IMR-90 (cell line): ENCODE measurements around the gene NOX3. TPM values are rescaled to one million over a fixed set of nuclear protein-coding genes. Genes with fewer than 3 reads are reported as not detected.

Source experiments
- ATAC-seq: fragments of 200-7000 bp; cut with Tn5 transposase; 2 replicates; pipeline ENCODE4 v1.9.1; 2020; ENCODE audit warnings: low read depth, mild to moderate bottlenecking, moderate library complexity
- BruUV-seq: library from RNA; stranded (reverse); fragments of 400-500 nt; replicated peaks from 2 replicates; lab custom pipeline; 2021; lab: Mats Ljungman, UMichigan
- CTCF ChIA-PET: fragments of 300-600 bp; formaldehyde crosslinking; extraction: SDS; loops from one replicate; lab custom pipeline; 2021; ENCODE audit warnings: antibody characterized with exemption; lab: Yijun Ruan, JAX
- POLR2A ChIA-PET: fragments of 300-600 bp; sonication (Branson Sonifier 250); formaldehyde crosslinking; loops from one replicate; lab custom pipeline; 2022; ENCODE audit warnings: antibody characterized with exemption; ENCODE audit not compliant: unreplicated experiment; lab: Charles Lee
- DNase-seq: peaks from one replicate; pipeline ENCODE4 v3.0.0; 2013
- H2AFZ ChIP-seq: replicated peaks from 2 replicates; pipeline ENCODE3; 2013; ENCODE audit warnings: low read length, mild to moderate bottlenecking; ENCODE audit not compliant: poor library complexity
- H2AK5ac ChIP-seq: 2 replicates; pipeline ENCODE4 v1.6.1; 2013; ENCODE audit warnings: low read depth, low read length, inconsistent platforms
- H2AK9ac ChIP-seq: replicated peaks from 2 replicates; pipeline ENCODE3; 2013; ENCODE audit warnings: mild to moderate bottlenecking, low read depth, low read length, moderate library complexity; ENCODE audit not compliant: poor library complexity
- H2BK120ac ChIP-seq: 2 replicates; pipeline ENCODE4 v1.6.1; 2013; ENCODE audit warnings: low read depth, low read length, inconsistent platforms
- H2BK15ac ChIP-seq: 3 replicates; pipeline ENCODE4 v1.6.1; 2013; ENCODE audit warnings: low read depth, low read length, inconsistent platforms
- H2BK20ac ChIP-seq: 2 replicates; pipeline ENCODE4 v1.6.1; 2013; ENCODE audit warnings: low read depth, mild to moderate bottlenecking, inconsistent platforms, low read length, moderate library complexity
- H2BK5ac ChIP-seq: 2 replicates; pipeline ENCODE4 v1.6.1; 2013; ENCODE audit warnings: mild to moderate bottlenecking, low read depth, low read length, inconsistent platforms; ENCODE audit not compliant: poor library complexity, severe bottlenecking
- H3K14ac ChIP-seq: replicated peaks from 2 replicates; pipeline ENCODE4 v1.6.1; 2013; ENCODE audit warnings: low read depth, low read length, inconsistent platforms
- H3K18ac ChIP-seq: 2 replicates; pipeline ENCODE4 v1.6.1; 2013; ENCODE audit warnings: low read depth, low read length, control low read depth
- H3K23ac ChIP-seq: 2 replicates; pipeline ENCODE4 v1.6.1; 2013; ENCODE audit warnings: low read depth, low read length, inconsistent platforms
- H3K27ac ChIP-seq: 2 replicates; pipeline ENCODE4 v1.5.1; 2013; ENCODE audit warnings: mild to moderate bottlenecking, control low read depth, low read length; ENCODE audit not compliant: insufficient read depth
- H3K27me3 ChIP-seq: 2 replicates; pipeline ENCODE4 v1.6.1; 2013; ENCODE audit warnings: low read length; ENCODE audit not compliant: control insufficient read depth, insufficient read depth
- H3K36me3 ChIP-seq: 2 replicates; pipeline ENCODE4 v1.6.1; 2013; ENCODE audit warnings: low read length, mixed read lengths; ENCODE audit not compliant: control insufficient read depth, insufficient read depth
- H3K4ac ChIP-seq: 2 replicates; pipeline ENCODE4 v1.6.1; 2013; ENCODE audit warnings: low read depth, low read length, inconsistent platforms
- H3K4me1 ChIP-seq: 2 replicates; pipeline ENCODE4 v1.6.1; 2013; ENCODE audit warnings: low read length, mixed read lengths; ENCODE audit not compliant: control insufficient read depth, insufficient read depth
- H3K4me2 ChIP-seq: 2 replicates; pipeline ENCODE4 v1.6.1; 2013; ENCODE audit warnings: low read depth, mild to moderate bottlenecking, control low read depth, low read length, moderate library complexity
- H3K4me3 ChIP-seq: 2 replicates; pipeline ENCODE4 v1.5.1; 2013; ENCODE audit warnings: low read depth, mild to moderate bottlenecking, control low read depth, low read length, moderate library complexity; ENCODE audit not compliant: insufficient read depth
- H3K56ac ChIP-seq: 2 replicates; pipeline ENCODE4 v1.6.1; 2013; ENCODE audit warnings: low read length, inconsistent platforms; ENCODE audit not compliant: insufficient read depth; ENCODE audit errors: extremely low read depth
- H3K79me1 ChIP-seq, 2 experiments: 2 replicates each; pipeline ENCODE4 v1.6.1; 2013; ENCODE audit warnings: low read length in 2 of 2, inconsistent platforms in 1 of 2, low read depth in 1 of 2
- H3K9ac ChIP-seq: 2 replicates; pipeline ENCODE4 v1.6.1; 2013; ENCODE audit warnings: low read depth, low read length, control low read depth
- H3K9me1 ChIP-seq: 2 replicates; pipeline ENCODE4 v1.6.1; 2013; ENCODE audit warnings: low read length, inconsistent platforms; ENCODE audit not compliant: insufficient read depth
- H3K9me3 ChIP-seq: 2 replicates; pipeline ENCODE4 v1.6.1; 2013; ENCODE audit warnings: low read length; ENCODE audit not compliant: control insufficient read depth, insufficient read depth
- H4K20me1 ChIP-seq: 2 replicates; pipeline ENCODE4 v1.6.1; 2013; ENCODE audit warnings: low read length, inconsistent platforms; ENCODE audit not compliant: insufficient read depth
- H4K5ac ChIP-seq: 2 replicates; pipeline ENCODE4 v1.6.1; 2013; ENCODE audit warnings: mild to moderate bottlenecking, low read depth, low read length, control low read depth
- H4K8ac ChIP-seq, 2 experiments: 2 replicates each; pipeline ENCODE4 v1.6.1; 2013; ENCODE audit warnings: low read depth in 2 of 2, low read length in 2 of 2, control low read depth in 1 of 2, inconsistent platforms in 1 of 2
- H4K91ac ChIP-seq: 2 replicates; pipeline ENCODE4 v1.6.1; 2013; ENCODE audit warnings: low read depth, low read length, inconsistent platforms; ENCODE audit not compliant: insufficient read depth
- BHLHE40 ChIP-seq: fragments of 150-350 bp; IDR thresholded peaks from 2 replicates; pipeline ENCODE4 v1.6.1; 2016; ENCODE audit warnings: mild to moderate bottlenecking, low read depth, low read length
- CEBPB ChIP-seq: IDR thresholded peaks from 2 replicates; pipeline ENCODE4 v1.6.1; 2012; ENCODE audit warnings: low read depth, low read length, improper control_type of control experiment
- CHD1 ChIP-seq: IDR thresholded peaks from 2 replicates; pipeline ENCODE4 v1.6.1; 2012; ENCODE audit warnings: low read depth, low read length, improper control_type of control experiment
- FOS ChIP-seq: fragments of 150-350 bp; IDR thresholded peaks from 2 replicates; pipeline ENCODE4 v1.6.1; 2016; ENCODE audit warnings: low read depth, low read length
- MAFK ChIP-seq: IDR thresholded peaks from 2 replicates; pipeline ENCODE4 v1.6.1; 2012; ENCODE audit warnings: low read depth, low read length, improper control_type of control experiment
- MAZ ChIP-seq: IDR thresholded peaks from 2 replicates; pipeline ENCODE4 v1.6.1; 2012; ENCODE audit warnings: low read depth, mild to moderate bottlenecking, low read length, improper control_type of control experiment, moderate library complexity, borderline replicate concordance
- MXI1 ChIP-seq: IDR thresholded peaks from 2 replicates; pipeline ENCODE4 v1.6.1; 2012; ENCODE audit warnings: low read depth, mild to moderate bottlenecking, low read length, moderate library complexity, borderline replicate concordance
- NFE2L2 ChIP-seq: fragments of 150-350 bp; IDR thresholded peaks from 2 replicates; pipeline ENCODE4 v1.6.1; 2016; ENCODE audit warnings: low read depth, mild to moderate bottlenecking, low read length
- POLR2A ChIP-seq: IDR thresholded peaks from 2 replicates; pipeline ENCODE4 v1.6.1; 2012; ENCODE audit warnings: mild to moderate bottlenecking, low read depth, low read length
- RAD21 ChIP-seq: IDR thresholded peaks from 2 replicates; pipeline ENCODE4 v1.6.1; 2012; ENCODE audit warnings: low read length, improper control_type of control experiment
- RCOR1 ChIP-seq: IDR thresholded peaks from 2 replicates; pipeline ENCODE4 v1.6.1; 2012; ENCODE audit warnings: mild to moderate bottlenecking, low read length, improper control_type of control experiment; ENCODE audit not compliant: insufficient replicate concordance
- RFX5 ChIP-seq: IDR thresholded peaks from 2 replicates; pipeline ENCODE4 v1.8.0; 2012; ENCODE audit warnings: low read depth, mild to moderate bottlenecking, low read length, moderate library complexity
- SMC3 ChIP-seq: fragments of 150-350 bp; IDR thresholded peaks from 2 replicates; pipeline ENCODE4 v1.6.1; 2016; ENCODE audit warnings: low read depth, mild to moderate bottlenecking, antibody characterized with exemption, low read length, moderate library complexity
- USF2 ChIP-seq: fragments of 150-350 bp; IDR thresholded peaks from 2 replicates; pipeline ENCODE4 v1.6.1; 2017; ENCODE audit warnings: mild to moderate bottlenecking, antibody characterized with exemption, low read length, low read depth
- WGBS, 2 experiments: methylation state at CpG; one replicate each; pipeline versions ENCODE4 v1.1.5 to v1.1.7; 2013; ENCODE audit warnings: missing lambda C conversion rate in 2 of 2; ENCODE audit not compliant: insufficient read length in 1 of 2; ENCODE audit errors: extremely low coverage in 2 of 2; 5-methylcytosine and 5-hydroxymethylcytosine counted together
- dilution Hi-C: fragments of 300-500 bp; cut with HindIII; formaldehyde crosslinking; loops from one replicate; pipeline ENCODE4 v1.14.3; 2018; ENCODE audit warnings: low sequenced_read_pairs; ENCODE audit not compliant: unreplicated experiment
- in situ Hi-C: fragments of 300-500 bp; cut with MboI; formaldehyde crosslinking; loops from 3 replicates; pipeline ENCODE4 v1.14.3; 2019; ENCODE audit warnings: low sequenced_read_pairs, inconsistent platforms, mixed read lengths
- intact Hi-C: fragments of 100-400 bp; cut with micrococcal nuclease; formaldehyde crosslinking; loops from 2 replicates; pipeline ENCODE4 v1.10.0; 2022
- polyA plus RNA-seq, 3 experiments: library from polyadenylated mRNA; depleted of rRNA; stranded (reverse); fragments of >200 nt; gene quantifications; 2 replicates each; pipeline ENCODE4 v1.2.3, GENCODE V29; 2012; ENCODE audit warnings: low replicate concordance in 1 of 3
- total RNA-seq: library from RNA; depleted of rRNA; stranded (reverse); fragments of >200 nt; gene quantifications from 2 replicates; pipeline ENCODE4 v1.2.3, GENCODE V29; 2012
- TF ChIP-seq, protein P1 (sequence below): conservative IDR thresholded peaks from 2 replicates; pipeline ENCODE4 v1.5.1; 2012; ENCODE audit warnings: mild to moderate bottlenecking, low read depth, low read length, improper control_type of control experiment
- TF ChIP-seq, protein P2 (sequence below): fragments of 150-350 bp; IDR thresholded peaks from 2 replicates; pipeline ENCODE4 v1.6.1; 2016; ENCODE audit warnings: low read depth, mild to moderate bottlenecking, low read length, moderate library complexity, borderline replicate concordance

NOX3 gene
- total and polyA plus RNA-seq, 2 of the 4 experiments (the other 2 are of a cell fraction), result not detected

DNA sequence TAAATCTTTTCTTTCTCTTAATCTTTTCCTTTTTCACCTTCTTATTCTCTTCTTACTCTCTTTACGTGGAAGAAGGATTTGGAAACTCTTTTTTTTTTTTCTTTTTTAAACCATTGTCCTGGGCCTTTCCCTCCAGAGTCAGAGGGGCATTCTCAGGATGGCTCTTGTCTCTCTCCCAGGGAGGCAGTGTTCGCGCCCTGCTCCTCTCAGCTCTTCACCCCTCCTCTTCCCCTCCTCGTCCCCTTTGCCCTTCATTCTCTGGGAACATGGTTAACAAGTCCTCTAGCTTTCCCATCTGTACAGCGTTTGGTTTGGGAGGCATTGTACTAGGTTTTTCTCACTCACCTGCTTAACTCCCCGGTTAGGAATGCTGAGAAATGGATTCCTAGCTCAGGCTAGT lies 89.3 kb downstream of the NOX3 start:
- CTCF ChIA-PET, result no interaction called here
- Histone ChIP-seq H3K4me2 (no peak overlapping the region), H3K4me3 (no peak overlapping the region), H4K8ac (no peak overlapping the region), H3K56ac (no peak overlapping the region), H2BK120ac (peak overlapping the region; percentile 10; the same call in 1 of the 2 replicates), H3K27ac (no peak overlapping the region), H4K20me1 (no peaks in the 10 kb centered on the region), H3K9me3 (no peaks in the 10 kb centered on the region), H2AK5ac (no peak overlapping the region), H2AK9ac (peak overlapping the region; percentile 39), H3K14ac (peak overlapping the region; percentile 48; the same call in 1 of the 2 replicates), H3K9me1 (no peaks in the 10 kb centered on the region), H3K27me3 (no peaks in the 10 kb centered on the region), H2BK15ac (0 out of 3 replicates have a peak overlapping the region, but pooled peaks have one; percentile 21), H3K4ac (no peak overlapping the region), H2BK20ac (no peak overlapping the region), H3K9ac (no peak overlapping the region), H3K18ac (no peak overlapping the region), H3K36me3 (no peaks in the 10 kb centered on the region), H2AFZ (peak overlapping the region; percentile 18), H3K23ac (no peak overlapping the region), H3K4me1 (no peaks in the 10 kb centered on the region), H4K5ac (no peak overlapping the region), H4K91ac (no peak overlapping the region; the same call in 1 of the 2 replicates), H2BK5ac (no peak overlapping the region), H3K79me1 (no peaks in the 10 kb centered on the region)
- POLR2A ChIA-PET, result no interaction called here
- in situ Hi-C loops (no loop called here), intact Hi-C loops (no loop called here), dilution Hi-C loops (no loop called here)
- no TSS peak for BruUV-seq
- TF ChIP-seq MAZ (no peak), CHD1 (no peak), MAFK (no peak), MXI1 (no peak), SMC3 (no peak), FOS (no peak), USF2 (no peak), RAD21 (no peak), CEBPB (no peak), RFX5 (no peak), NFE2L2 (no peak), RCOR1 (no peak), POLR2A (no peak), BHLHE40 (no peak)
- TF ChIP-seq, protein P1, sequence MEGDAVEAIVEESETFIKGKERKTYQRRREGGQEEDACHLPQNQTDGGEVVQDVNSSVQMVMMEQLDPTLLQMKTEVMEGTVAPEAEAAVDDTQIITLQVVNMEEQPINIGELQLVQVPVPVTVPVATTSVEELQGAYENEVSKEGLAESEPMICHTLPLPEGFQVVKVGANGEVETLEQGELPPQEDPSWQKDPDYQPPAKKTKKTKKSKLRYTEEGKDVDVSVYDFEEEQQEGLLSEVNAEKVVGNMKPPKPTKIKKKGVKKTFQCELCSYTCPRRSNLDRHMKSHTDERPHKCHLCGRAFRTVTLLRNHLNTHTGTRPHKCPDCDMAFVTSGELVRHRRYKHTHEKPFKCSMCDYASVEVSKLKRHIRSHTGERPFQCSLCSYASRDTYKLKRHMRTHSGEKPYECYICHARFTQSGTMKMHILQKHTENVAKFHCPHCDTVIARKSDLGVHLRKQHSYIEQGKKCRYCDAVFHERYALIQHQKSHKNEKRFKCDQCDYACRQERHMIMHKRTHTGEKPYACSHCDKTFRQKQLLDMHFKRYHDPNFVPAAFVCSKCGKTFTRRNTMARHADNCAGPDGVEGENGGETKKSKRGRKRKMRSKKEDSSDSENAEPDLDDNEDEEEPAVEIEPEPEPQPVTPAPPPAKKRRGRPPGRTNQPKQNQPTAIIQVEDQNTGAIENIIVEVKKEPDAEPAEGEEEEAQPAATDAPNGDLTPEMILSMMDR, result no peak
- TF ChIP-seq, protein P2, sequence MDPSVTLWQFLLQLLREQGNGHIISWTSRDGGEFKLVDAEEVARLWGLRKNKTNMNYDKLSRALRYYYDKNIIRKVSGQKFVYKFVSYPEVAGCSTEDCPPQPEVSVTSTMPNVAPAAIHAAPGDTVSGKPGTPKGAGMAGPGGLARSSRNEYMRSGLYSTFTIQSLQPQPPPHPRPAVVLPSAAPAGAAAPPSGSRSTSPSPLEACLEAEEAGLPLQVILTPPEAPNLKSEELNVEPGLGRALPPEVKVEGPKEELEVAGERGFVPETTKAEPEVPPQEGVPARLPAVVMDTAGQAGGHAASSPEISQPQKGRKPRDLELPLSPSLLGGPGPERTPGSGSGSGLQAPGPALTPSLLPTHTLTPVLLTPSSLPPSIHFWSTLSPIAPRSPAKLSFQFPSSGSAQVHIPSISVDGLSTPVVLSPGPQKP, result no peak
- WGBS, 2 experiments, result no CpG with 5 or more reads among the region's 6 CpGs
- DNase-seq (no peak), ATAC-seq (no peak)
